ENCODE results near the gene NLRP7. TPM values are rescaled to one million over a fixed set of nuclear protein-coding genes. Genes with fewer than 3 reads are reported as not detected.

NLRP7 gene
- total RNA-seq, 4 donors from 2014 or later = not detected

DNA sequence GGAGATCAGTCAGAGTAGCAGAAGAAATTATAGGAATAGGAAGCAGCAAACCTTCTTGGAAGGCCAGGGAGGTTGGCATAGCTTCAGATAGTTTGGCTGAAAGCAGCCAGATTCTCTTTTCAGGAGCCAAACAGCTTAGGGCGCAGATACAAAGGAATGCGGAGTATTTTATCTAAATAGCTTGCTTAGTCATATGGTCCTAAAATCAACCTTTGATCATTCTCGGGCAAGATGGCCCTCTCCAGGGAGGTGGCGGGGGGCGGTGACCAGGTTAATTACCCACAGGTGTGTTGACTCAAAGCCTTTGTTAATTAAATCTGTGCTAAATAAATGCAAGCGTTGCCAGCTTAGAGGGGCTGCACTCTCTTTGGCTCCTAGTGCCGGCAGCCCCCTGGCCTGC lies 53.9 kb downstream of the NLRP7 start:
- TF ChIP-seq, protein P1, sequence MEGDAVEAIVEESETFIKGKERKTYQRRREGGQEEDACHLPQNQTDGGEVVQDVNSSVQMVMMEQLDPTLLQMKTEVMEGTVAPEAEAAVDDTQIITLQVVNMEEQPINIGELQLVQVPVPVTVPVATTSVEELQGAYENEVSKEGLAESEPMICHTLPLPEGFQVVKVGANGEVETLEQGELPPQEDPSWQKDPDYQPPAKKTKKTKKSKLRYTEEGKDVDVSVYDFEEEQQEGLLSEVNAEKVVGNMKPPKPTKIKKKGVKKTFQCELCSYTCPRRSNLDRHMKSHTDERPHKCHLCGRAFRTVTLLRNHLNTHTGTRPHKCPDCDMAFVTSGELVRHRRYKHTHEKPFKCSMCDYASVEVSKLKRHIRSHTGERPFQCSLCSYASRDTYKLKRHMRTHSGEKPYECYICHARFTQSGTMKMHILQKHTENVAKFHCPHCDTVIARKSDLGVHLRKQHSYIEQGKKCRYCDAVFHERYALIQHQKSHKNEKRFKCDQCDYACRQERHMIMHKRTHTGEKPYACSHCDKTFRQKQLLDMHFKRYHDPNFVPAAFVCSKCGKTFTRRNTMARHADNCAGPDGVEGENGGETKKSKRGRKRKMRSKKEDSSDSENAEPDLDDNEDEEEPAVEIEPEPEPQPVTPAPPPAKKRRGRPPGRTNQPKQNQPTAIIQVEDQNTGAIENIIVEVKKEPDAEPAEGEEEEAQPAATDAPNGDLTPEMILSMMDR (IDR thresholded peaks at IDR 0.05) = no peak
- ATAC-seq (ENCODE audit: low FRiP score) (no peak), DNase-seq (ENCODE audit: low spot score) (no peak)

DNA sequence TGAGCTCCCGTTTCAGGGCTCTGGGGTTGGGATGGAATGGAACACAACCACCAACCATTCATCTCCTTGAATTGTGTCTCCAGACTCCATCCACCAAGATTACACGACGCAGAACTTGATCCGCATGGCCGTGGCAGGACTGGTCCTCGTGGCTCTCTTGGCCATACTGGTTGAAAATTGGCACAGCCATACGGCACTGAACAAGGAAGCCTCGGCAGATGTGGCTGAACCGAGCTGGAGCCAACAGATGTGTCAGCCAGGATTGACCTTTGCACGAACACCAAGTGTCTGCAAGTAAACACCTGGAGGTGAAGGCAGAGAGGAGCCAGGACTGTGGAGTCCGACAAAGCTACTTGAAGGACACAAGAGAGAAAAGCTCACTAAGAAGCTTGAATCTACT lies 57.8 kb downstream of the NLRP7 start:
- TF ChIP-seq, protein P1 (IDR thresholded peaks at IDR 0.05) = no peak
- no peak for ATAC-seq (ENCODE audit: low FRiP score)
- no peak for DNase-seq (ENCODE audit: low spot score)

DNA sequence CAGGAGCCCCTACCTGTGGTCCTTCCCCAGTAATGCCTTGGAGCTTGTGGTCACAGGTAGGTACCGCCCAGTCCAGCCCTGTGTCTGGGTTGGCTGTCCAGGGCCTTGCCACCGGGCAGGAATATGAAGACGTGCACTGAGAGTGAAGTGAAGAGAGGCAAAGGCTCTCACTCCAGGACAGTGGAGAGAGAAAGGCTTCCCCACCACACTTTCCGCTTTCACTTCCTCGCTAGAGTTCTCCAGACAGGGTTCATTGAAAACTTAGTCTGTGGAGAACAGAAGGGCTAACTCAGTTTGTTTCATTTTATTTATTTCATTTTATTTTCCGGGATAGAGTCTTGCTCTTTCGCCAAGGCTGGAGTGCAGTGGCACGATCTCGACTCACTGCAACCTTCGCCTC lies 59.1 kb downstream of the NLRP7 start:
- DNase-seq (ENCODE audit: low spot score) (no peak), ATAC-seq (ENCODE audit: low FRiP score) (no peak)
- TF ChIP-seq, protein P1 (IDR thresholded peaks at IDR 0.05) = no peak

DNA sequence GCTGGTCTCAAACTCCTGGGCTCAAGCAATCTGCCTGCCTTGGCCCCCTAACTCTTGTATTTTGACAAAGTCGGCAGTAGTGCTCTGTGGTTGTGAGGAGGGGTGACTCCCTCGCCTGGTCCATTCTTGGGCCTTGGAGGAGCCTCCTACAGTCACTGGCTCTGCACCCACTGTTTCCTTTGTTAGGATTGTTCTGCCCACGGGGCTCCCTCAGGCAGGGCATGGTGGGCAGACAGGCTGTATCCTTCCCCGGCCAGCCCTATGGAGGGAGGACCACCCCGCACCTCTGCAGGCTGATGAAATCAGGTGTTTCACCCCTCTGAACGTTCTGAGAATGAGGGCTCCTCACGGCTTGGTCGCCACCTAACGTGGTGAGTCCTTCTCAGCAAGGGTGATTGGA lies 64.1 kb downstream of the NLRP7 start:
- TF ChIP-seq, protein P1 (IDR thresholded peaks at IDR 0.05) = no peak
- no peak for ATAC-seq (ENCODE audit: low FRiP score)
- no peak for DNase-seq (ENCODE audit: low spot score)

DNA sequence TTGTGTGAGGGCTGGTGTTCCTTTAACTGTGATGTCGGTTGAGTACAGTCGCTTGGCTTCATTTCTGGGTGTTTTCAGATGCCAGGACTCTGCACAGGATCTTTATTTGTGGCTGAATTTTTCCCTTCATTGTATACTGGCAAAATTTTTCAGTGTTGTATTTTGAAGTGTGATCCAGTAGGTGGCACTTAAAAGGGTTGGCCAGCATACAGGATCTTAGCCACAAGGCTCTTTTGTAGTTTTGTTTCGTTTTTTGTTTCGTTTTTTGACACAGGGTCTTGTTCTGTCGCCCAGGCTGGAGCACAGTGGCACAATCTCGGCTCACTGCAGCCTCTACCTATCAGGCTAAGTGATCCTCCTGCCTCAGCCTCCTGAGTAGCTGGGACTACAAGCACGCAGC lies 64.6 kb downstream of the NLRP7 start:
- ATAC-seq (ENCODE audit: low FRiP score) (no peak), DNase-seq (ENCODE audit: low spot score) (no peak)
- TF ChIP-seq, protein P1 (IDR thresholded peaks at IDR 0.05) = no peak

DNA sequence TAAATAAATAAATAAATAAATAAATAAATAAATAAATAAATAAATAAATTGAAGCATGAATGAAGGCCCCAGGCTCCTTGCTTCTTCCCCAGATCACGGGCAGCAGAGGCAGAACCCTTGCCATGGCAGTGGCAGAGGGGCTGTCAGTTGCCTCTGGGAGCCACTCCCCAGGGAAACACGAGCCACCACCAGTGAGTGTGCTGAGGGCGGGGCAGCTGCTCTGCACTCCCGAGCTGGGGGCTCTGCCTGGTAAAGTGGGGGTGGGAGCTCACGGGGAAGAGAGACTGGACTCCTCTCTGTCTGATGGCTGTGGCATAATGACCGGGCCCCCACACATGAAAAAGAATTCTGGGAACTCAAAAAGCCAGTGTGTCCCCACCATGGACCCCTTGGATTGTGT lies 65.4 kb downstream of the NLRP7 start:
- TF ChIP-seq, protein P1 (IDR thresholded peaks at IDR 0.05) = no peak
- DNase-seq (ENCODE audit: low spot score) = no peak
- no peak for ATAC-seq (ENCODE audit: low FRiP score)

DNA sequence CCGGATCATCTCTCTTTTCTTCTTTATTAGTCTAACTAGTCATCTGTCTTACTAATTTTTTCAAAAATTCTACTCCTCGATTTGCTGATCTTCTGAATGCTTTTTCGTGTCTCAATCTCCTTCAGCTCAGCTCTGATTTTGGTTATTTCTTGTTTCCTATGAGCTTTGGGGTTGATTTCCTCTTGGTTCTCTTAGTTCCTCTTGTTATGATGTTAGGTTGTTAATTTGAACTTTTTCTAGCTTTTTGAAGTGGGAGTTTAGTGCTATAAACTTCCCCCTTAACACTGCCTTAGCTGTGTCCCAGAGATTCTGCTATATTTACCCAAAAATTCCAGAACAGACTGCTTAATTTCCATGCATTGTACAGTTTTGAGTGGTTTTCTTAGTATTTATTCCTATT lies 69.9 kb downstream of the NLRP7 start:
- TF ChIP-seq, protein P1 (IDR thresholded peaks at IDR 0.05) = no peak
- no peak for ATAC-seq (ENCODE audit: low FRiP score)
- no peak for DNase-seq (ENCODE audit: low spot score)
